Neuronal stem cell (in vitro differentiated cells): ENCODE data around the gene EDRF1.

Source experiments
- DNase-seq: peaks from one replicate; pipeline ENCODE4 v3.0.0-alpha.2; 2013; ENCODE audit warnings: low spot score
- H2AFZ ChIP-seq: one replicate; pipeline ENCODE4 v1.6.1; 2013; ENCODE audit warnings: mild to moderate bottlenecking, low read length, inconsistent platforms
- H2AK5ac ChIP-seq: 2 replicates; pipeline ENCODE4 v1.6.1; 2013; ENCODE audit warnings: low read depth, mild to moderate bottlenecking, inconsistent platforms, low read length, moderate library complexity, mixed read lengths
- H2BK120ac ChIP-seq: 2 replicates; pipeline ENCODE4 v1.6.1; 2013; ENCODE audit warnings: low read depth, mild to moderate bottlenecking, inconsistent platforms, low read length, moderate library complexity, mixed read lengths
- H2BK12ac ChIP-seq: one replicate; pipeline ENCODE4 v1.6.1; 2013; ENCODE audit warnings: low read length, inconsistent platforms
- H2BK15ac ChIP-seq: 2 replicates; pipeline ENCODE4 v1.6.1; 2013; ENCODE audit warnings: mild to moderate bottlenecking, low read length, inconsistent platforms, mixed read lengths
- H2BK5ac ChIP-seq: one replicate; pipeline ENCODE4 v1.6.1; 2013; ENCODE audit warnings: inconsistent platforms, mild to moderate bottlenecking, low read length, moderate library complexity
- H3K14ac ChIP-seq: one replicate; pipeline ENCODE4 v1.6.1; 2013; ENCODE audit warnings: low read length, inconsistent platforms
- H3K18ac ChIP-seq: 2 replicates; pipeline ENCODE4 v1.6.1; 2013; ENCODE audit warnings: low read length, inconsistent platforms
- H3K23ac ChIP-seq: 2 replicates; pipeline ENCODE4 v1.6.1; 2013; ENCODE audit warnings: low read depth, mild to moderate bottlenecking, mixed read lengths, low read length, inconsistent platforms; ENCODE audit not compliant: poor library complexity
- H3K27ac ChIP-seq: replicated peaks from 3 replicates; pipeline ENCODE4 v1.5.1; 2013; ENCODE audit warnings: low read length, inconsistent platforms
- H3K27me3 ChIP-seq, 3 experiments: 2 replicates each; pipeline ENCODE4 v1.6.1; 2013; ENCODE audit warnings: low read length in 3 of 3, mild to moderate bottlenecking in 2 of 3, inconsistent platforms in 1 of 3, low read depth in 1 of 3, mixed read lengths in 1 of 3, moderate library complexity in 1 of 3; ENCODE audit not compliant: control insufficient read depth in 3 of 3, insufficient read depth in 3 of 3
- H3K36me3 ChIP-seq, 2 donors: replicated peaks in 1 of 2; 2 replicates each; pipeline ENCODE4 v1.6.1; 2013; ENCODE audit warnings: low read length in 2 of 2; ENCODE audit not compliant: control insufficient read depth in 2 of 2, insufficient read depth in 2 of 2
- H3K4ac ChIP-seq: 2 replicates; pipeline ENCODE4 v1.6.1; 2013; ENCODE audit warnings: inconsistent platforms, mild to moderate bottlenecking, low read length, moderate library complexity
- H3K4me1 ChIP-seq, 2 donors: 1 replicate in 1 of 2; 2 replicates in 1 of 2; pipeline ENCODE4 v1.6.1; 2013; ENCODE audit warnings: low read length in 2 of 2, low read depth in 1 of 2; ENCODE audit not compliant: control insufficient read depth in 2 of 2, insufficient read depth in 1 of 2
- H3K4me2 ChIP-seq: one replicate; pipeline ENCODE4 v1.6.1; 2013; ENCODE audit warnings: mild to moderate bottlenecking, low read length, inconsistent platforms; ENCODE audit not compliant: insufficient read depth, poor library complexity, severe bottlenecking
- H3K4me3 ChIP-seq, 2 donors: 2 replicates each; pipeline ENCODE4 v1.5.1; 2013; ENCODE audit warnings: low read length in 2 of 2, mild to moderate bottlenecking in 2 of 2, inconsistent platforms in 1 of 2, moderate library complexity in 1 of 2
- H3K79me1 ChIP-seq: one replicate; pipeline ENCODE4 v1.6.1; 2013; ENCODE audit warnings: low read depth, mild to moderate bottlenecking, inconsistent platforms, low read length, moderate library complexity
- H3K9ac ChIP-seq: one replicate; pipeline ENCODE4 v1.6.1; 2013; ENCODE audit warnings: mild to moderate bottlenecking, low read depth, low read length, inconsistent platforms; ENCODE audit not compliant: poor library complexity
- H3K9me3 ChIP-seq, 2 donors: replicated peaks in 1 of 2; 2 replicates each; pipeline versions ENCODE3 to v1.6.1; 2013; ENCODE audit warnings: low read length in 2 of 2, mild to moderate bottlenecking in 2 of 2, inconsistent platforms in 1 of 2, low read depth in 1 of 2, mixed read lengths in 1 of 2, moderate library complexity in 1 of 2; ENCODE audit not compliant: control insufficient read depth in 2 of 2, insufficient read depth in 1 of 2
- H4K8ac ChIP-seq: one replicate; pipeline ENCODE4 v1.6.1; 2013; ENCODE audit warnings: low read depth, mild to moderate bottlenecking, inconsistent platforms, low read length, moderate library complexity
- H4K91ac ChIP-seq: one replicate; pipeline ENCODE4 v1.6.1; 2013; ENCODE audit warnings: low read length, low read depth, mild to moderate bottlenecking, inconsistent platforms; ENCODE audit not compliant: poor library complexity
- WGBS, 2 donors: extraction: QIAGEN DNeasy Blood & Tissue Kit; methylation state at CpG; one replicate each; pipeline ENCODE4 v1.1.7; 2013; ENCODE audit warnings: missing lambda C conversion rate in 2 of 2, mixed read lengths in 1 of 2; ENCODE audit not compliant: insufficient read length in 2 of 2, insufficient replicate concordance in 1 of 2; ENCODE audit errors: extremely low coverage in 2 of 2; 5-methylcytosine and 5-hydroxymethylcytosine counted together

Gene EDRF1

DNA sequence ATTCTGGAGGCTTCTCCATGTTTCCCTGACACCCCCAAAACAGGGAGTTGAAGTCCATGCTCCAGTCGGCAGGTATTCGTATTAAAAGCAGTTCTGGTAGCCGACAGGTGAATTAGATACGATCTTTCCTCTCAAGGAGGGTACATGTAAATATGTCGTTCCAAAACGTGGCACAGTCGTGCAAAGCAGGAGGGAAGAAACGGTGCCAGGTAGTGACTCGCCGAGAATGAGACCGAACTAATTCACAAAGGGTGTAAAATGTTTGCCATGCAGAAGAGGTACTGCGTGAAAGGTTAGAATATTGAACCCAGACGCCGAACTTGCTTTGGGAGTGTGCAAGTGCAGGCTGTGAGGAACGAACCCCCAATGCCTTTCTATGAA is 483 bp downstream of the EDRF1 start:
- Histone ChIP-seq H3K27ac (peak overlapping the region; percentile 72), H2BK120ac (no peak overlapping the region)
- WGBS, 2 donors: no CpG with 5 or more reads among the region's 15 CpGs

DNA sequence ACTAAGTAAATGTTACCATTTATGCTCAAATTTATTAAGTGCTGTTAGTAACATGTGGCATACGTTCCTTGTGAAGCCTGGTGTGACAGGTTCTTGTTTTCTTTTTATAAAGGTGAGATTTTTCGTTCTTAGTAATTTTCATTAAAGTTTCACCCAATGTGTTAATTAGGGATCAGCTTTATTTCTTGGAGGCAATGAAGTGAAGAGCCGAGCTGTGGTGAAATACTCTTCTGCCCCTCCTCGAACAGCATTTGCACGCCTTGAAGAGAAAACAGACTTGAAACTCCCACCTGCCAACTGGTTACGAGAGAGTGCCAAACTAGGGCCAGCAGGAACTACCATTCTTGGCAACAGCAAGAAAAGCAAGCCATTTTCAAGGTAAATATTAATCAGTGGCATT is 1.5 kb downstream of the EDRF1 start:
- no peak overlapping the region for H3K27ac ChIP-seq
- no CpG with 5 or more reads among the region's 6 CpGs for WGBS, 2 donors
- no peak overlapping the region for H3K23ac ChIP-seq
- peak overlapping the region in 1 of 2 donors; percentile 96 for H3K4me3 ChIP-seq
- H3K14ac ChIP-seq: no peak overlapping the region
- H2BK15ac ChIP-seq: no peak overlapping the region
- no peak overlapping the region for H3K9ac ChIP-seq
- H3K4ac ChIP-seq: no peak overlapping the region
- H4K8ac ChIP-seq: no peak overlapping the region
- no peak overlapping the region for H3K4me2 ChIP-seq
- no peak for DNase-seq
- peaks cover 12 to 55% of the 10 kb centered on the region in 2 donors for H3K36me3 ChIP-seq
- peaks cover 1% of the 10 kb centered on the region for H3K79me1 ChIP-seq
- H2AFZ ChIP-seq: no peak overlapping the region
- H3K9me3 ChIP-seq: peaks cover 0 to 8% of the 10 kb centered on the region in 2 donors
- H3K4me1 ChIP-seq: peaks cover 1 to 6% of the 10 kb centered on the region in 2 donors
- no peak overlapping the region for H2AK5ac ChIP-seq
- no peaks in the 10 kb centered on the region for H3K27me3 ChIP-seq
- H3K18ac ChIP-seq: no peak overlapping the region
- H2BK12ac ChIP-seq: no peak overlapping the region
- H4K91ac ChIP-seq: no peak overlapping the region
- no peak overlapping the region for H2BK120ac ChIP-seq
- no peak overlapping the region for H2BK5ac ChIP-seq

More for the DNA sequence above, 483 bp downstream of the EDRF1 start:
- H3K79me1 ChIP-seq: peaks cover 1% of the 10 kb centered on the region
- no peak overlapping the region for H2BK15ac ChIP-seq
- no peak for DNase-seq
- no peak overlapping the region for H4K8ac ChIP-seq
- H2AFZ ChIP-seq: peak overlapping the region; percentile 94
- no peaks in the 10 kb centered on the region for H3K27me3 ChIP-seq
- H3K4me3 ChIP-seq: peak overlapping the region; percentile 91 to 96
- peak overlapping the region; percentile 99 for H3K9ac ChIP-seq
- H3K14ac ChIP-seq: no peak overlapping the region
- H3K36me3 ChIP-seq: peaks cover 12 to 44% of the 10 kb centered on the region in 2 donors
- no peak overlapping the region for H2AK5ac ChIP-seq
- H2BK12ac ChIP-seq: no peak overlapping the region
- H3K18ac ChIP-seq: peak overlapping the region; percentile 99
- no peak overlapping the region for H3K23ac ChIP-seq
- H4K91ac ChIP-seq: peak overlapping the region; percentile 32
- H3K4me1 ChIP-seq: peaks cover 1 to 6% of the 10 kb centered on the region in 2 donors
- peak overlapping the region; percentile 63 for H3K4me2 ChIP-seq
- no peak overlapping the region for H3K4ac ChIP-seq
- peaks cover 0 to 8% of the 10 kb centered on the region in 2 donors for H3K9me3 ChIP-seq
- no peak overlapping the region for H2BK5ac ChIP-seq

DNA sequence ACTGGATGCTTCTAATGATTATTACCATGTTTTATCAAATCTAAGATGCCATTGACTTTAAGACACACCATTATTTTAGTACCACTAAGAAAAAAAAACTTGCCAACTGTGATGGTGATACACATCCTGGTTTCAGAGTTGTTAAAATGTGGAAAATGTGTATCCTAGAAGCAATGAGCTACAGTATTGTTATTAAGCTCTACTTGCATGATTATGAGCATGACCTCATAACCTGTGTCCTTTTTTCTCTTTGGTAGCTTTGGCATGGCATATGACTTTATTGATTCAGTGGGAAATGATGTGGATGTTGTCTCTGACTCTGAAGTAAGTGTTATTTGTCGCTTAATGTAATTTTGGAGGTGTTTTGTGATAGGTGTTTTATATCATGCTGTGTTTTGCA is 3.3 kb downstream of the EDRF1 start:
- no peak overlapping the region for H3K27ac ChIP-seq
- no peak overlapping the region for H2BK5ac ChIP-seq
- H3K9ac ChIP-seq: no peak overlapping the region
- peaks cover 22 to 73% of the 10 kb centered on the region in 2 donors for H3K36me3 ChIP-seq
- peaks cover 1 to 6% of the 10 kb centered on the region in 2 donors for H3K4me1 ChIP-seq
- no peak for DNase-seq
- H3K18ac ChIP-seq: no peak overlapping the region
- H3K27me3 ChIP-seq: no peaks in the 10 kb centered on the region
- H3K23ac ChIP-seq: no peak overlapping the region
- H3K4ac ChIP-seq: no peak overlapping the region
- H2BK15ac ChIP-seq: no peak overlapping the region
- WGBS, 2 donors: 100% methylated on average over 1 of the region's 1 CpG; no CpG with 5 or more reads in 1 of the 2 donors
- H3K79me1 ChIP-seq: peaks cover 1% of the 10 kb centered on the region
- H4K8ac ChIP-seq: no peak overlapping the region
- no peak overlapping the region for H2AK5ac ChIP-seq
- H4K91ac ChIP-seq: no peak overlapping the region
- H3K9me3 ChIP-seq: peaks cover 0 to 5% of the 10 kb centered on the region in 2 donors
- H3K14ac ChIP-seq: no peak overlapping the region
- H2BK120ac ChIP-seq: no peak overlapping the region
- no peak overlapping the region for H2BK12ac ChIP-seq
- H2AFZ ChIP-seq: no peak overlapping the region
- no peak overlapping the region for H3K4me2 ChIP-seq
- no peak overlapping the region for H3K4me3 ChIP-seq

DNA sequence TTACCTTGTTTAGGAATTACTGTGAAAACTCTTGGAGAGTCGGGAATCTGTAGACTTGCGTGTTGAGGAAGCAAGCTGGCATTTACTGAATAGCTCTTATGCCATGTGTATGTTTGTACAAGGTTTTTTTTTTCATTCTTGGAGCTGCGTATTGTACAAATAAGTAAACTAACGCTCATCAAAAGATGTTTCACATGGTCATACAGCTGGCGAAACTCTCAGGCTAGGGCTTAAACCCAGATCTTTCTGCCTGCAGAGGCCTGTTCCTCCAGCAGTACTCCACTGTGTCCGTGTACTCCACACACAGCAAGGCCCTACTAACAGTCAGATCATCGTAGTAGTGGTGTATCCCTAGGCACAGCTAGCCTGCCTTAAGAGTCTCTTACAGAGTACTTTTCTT is 7.4 kb downstream of the EDRF1 start:
- no peak overlapping the region for H4K91ac ChIP-seq
- no peak overlapping the region for H2AK5ac ChIP-seq
- H3K36me3 ChIP-seq: peaks cover 34 to 99% of the 10 kb centered on the region in 2 donors
- no peak overlapping the region for H4K8ac ChIP-seq
- H2BK120ac ChIP-seq: no peak overlapping the region
- H3K27me3 ChIP-seq: no peaks in the 10 kb centered on the region
- no peak overlapping the region for H3K18ac ChIP-seq
- H2BK15ac ChIP-seq: no peak overlapping the region
- no peak overlapping the region for H3K23ac ChIP-seq
- DNase-seq: no peak
- H3K14ac ChIP-seq: no peak overlapping the region
- H3K9ac ChIP-seq: no peak overlapping the region
- no peaks in the 10 kb centered on the region for H3K79me1 ChIP-seq
- no CpG with 5 or more reads among the region's 7 CpGs for WGBS, 2 donors
- no peaks in the 10 kb centered on the region for H3K4me1 ChIP-seq
- no peak overlapping the region for H2BK5ac ChIP-seq
- H3K9me3 ChIP-seq: no peaks in the 10 kb centered on the region
- no peak overlapping the region for H3K4me2 ChIP-seq
- H3K4me3 ChIP-seq: no peak overlapping the region
- no peak overlapping the region for H2AFZ ChIP-seq
- no peak overlapping the region for H3K4ac ChIP-seq
- H3K27ac ChIP-seq: no peak overlapping the region
- H2BK12ac ChIP-seq: no peak overlapping the region
